A673 (cell line): ENCODE results near the gene DAB2IP. TPM values are rescaled to one million over a fixed set of nuclear protein-coding genes. Genes with fewer than 3 reads are reported as not detected.
"Not testable (repeated sequence)": the region's sequence is repeated elsewhere in the genome, so short reads cannot be mapped to it uniquely, and the experiment has no call there.

ENCODE experiments used
- BruUV-seq: library from RNA; stranded (reverse); fragments of 400-500 nt; replicated peaks from 2 replicates; lab custom pipeline; 2021; lab: Mats Ljungman, UMichigan
- CTCF ChIA-PET: fragments of 300-600 bp; sonication (Branson Sonifier 250); formaldehyde crosslinking; loops from one replicate; lab custom pipeline; 2022; ENCODE audit warnings: antibody characterized with exemption; lab: Charles Lee
- POLR2A ChIA-PET: fragments of 300-600 bp; sonication (Branson Sonifier 250); formaldehyde crosslinking; loops from one replicate; lab custom pipeline; 2022; ENCODE audit warnings: antibody characterized with exemption; ENCODE audit not compliant: low non-redundant PET; lab: Charles Lee
- DNase-seq: peaks from one replicate; pipeline ENCODE4 v3.0.0-alpha.2; 2015; ENCODE audit warnings: low spot score
- H3K27ac ChIP-seq: fragments of 200-600 bp; sonication (generic); 2 replicates; pipeline ENCODE4 v1.5.1; 2016; ENCODE audit warnings: mixed run types, low read depth, mild to moderate bottlenecking, mixed read lengths, antibody characterized with exemption, low read length; ENCODE audit not compliant: poor library complexity, severe bottlenecking
- H3K27me3 ChIP-seq: fragments of 200-600 bp; sonication (generic); replicated peaks from 2 replicates; pipeline ENCODE4 v1.6.1; 2017; ENCODE audit warnings: mixed run types, low read depth, mild to moderate bottlenecking, mixed read lengths, antibody characterized with exemption, low read length; ENCODE audit not compliant: insufficient read depth, poor library complexity
- H3K36me3 ChIP-seq: fragments of 200-600 bp; sonication (generic); 2 replicates; pipeline ENCODE4 v1.6.1; 2016; ENCODE audit warnings: mixed run types, mild to moderate bottlenecking, mixed read lengths, antibody characterized with exemption, low read length; ENCODE audit not compliant: insufficient read depth, poor library complexity, severe bottlenecking
- H3K4me1 ChIP-seq: fragments of 200-600 bp; sonication (generic); 2 replicates; pipeline ENCODE4 v1.6.1; 2017; ENCODE audit warnings: mixed run types, mild to moderate bottlenecking, mixed read lengths, antibody characterized with exemption, low read length; ENCODE audit not compliant: insufficient read depth, poor library complexity, severe bottlenecking
- H3K4me3 ChIP-seq: fragments of 200-600 bp; sonication (generic); 2 replicates; pipeline ENCODE4 v1.5.1; 2016; ENCODE audit warnings: low read depth, mixed run types, mild to moderate bottlenecking, mixed read lengths, low read length; ENCODE audit not compliant: poor library complexity, severe bottlenecking
- H3K9me3 ChIP-seq: fragments of 200-600 bp; sonication (generic); 2 replicates; pipeline ENCODE4 v1.6.1; 2016; ENCODE audit warnings: mixed run types, low read depth, mild to moderate bottlenecking, mixed read lengths, antibody characterized with exemption, low read length; ENCODE audit not compliant: poor library complexity, severe bottlenecking
- EZH2 ChIP-seq: fragments of 200-600 bp; sonication (generic); IDR thresholded peaks from 2 replicates; pipeline ENCODE4 v1.6.1; 2017; ENCODE audit warnings: borderline replicate concordance, low read depth, mild to moderate bottlenecking, mixed read lengths, antibody characterized with exemption, low read length; ENCODE audit not compliant: poor library complexity, severe bottlenecking
- intact Hi-C: fragments of 100-400 bp; cut with micrococcal nuclease; formaldehyde crosslinking; loops from one replicate; pipeline ENCODE4 v1.10.0; 2022; ENCODE audit not compliant: unreplicated experiment
- total RNA-seq: library from RNA; stranded (reverse); gene quantifications from 2 replicates; pipeline ENCODE4 v1.2.3, GENCODE V29; 2021
- TF ChIP-seq, protein P1 (sequence below): fragments of 300-800, 200-600 bp; sonication (generic); conservative IDR thresholded peaks from 2 replicates; pipeline ENCODE4 v1.5.1; 2017; ENCODE audit warnings: low read depth, mild to moderate bottlenecking, antibody characterized with exemption, low read length, moderate library complexity, mixed read lengths

DAB2IP gene
- total RNA-seq, 1 experiment from 2014 or later = 34.5 TPM

DNA sequence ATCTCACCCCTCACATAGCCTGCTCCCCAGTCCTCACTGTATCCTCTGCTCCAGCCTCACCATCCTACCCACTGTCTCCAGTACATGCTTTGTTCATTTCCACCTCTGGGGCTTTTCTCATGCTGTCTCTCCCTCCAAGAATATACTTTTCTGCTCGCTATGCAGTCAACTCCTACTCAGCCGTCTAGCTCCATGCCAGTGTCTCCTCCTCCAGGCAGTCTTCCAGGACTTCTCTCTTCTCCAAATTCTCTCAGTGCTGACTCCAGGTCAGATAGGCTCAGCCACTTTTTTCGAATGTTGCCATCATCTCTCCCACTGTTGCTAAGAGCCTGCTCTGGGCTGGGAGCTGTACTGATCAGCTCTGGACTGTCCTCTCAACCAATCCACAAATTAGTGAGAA lies 8.0 kb upstream of the DAB2IP start:
- no peak for TF ChIP-seq EZH2
- TF ChIP-seq, protein P1, sequence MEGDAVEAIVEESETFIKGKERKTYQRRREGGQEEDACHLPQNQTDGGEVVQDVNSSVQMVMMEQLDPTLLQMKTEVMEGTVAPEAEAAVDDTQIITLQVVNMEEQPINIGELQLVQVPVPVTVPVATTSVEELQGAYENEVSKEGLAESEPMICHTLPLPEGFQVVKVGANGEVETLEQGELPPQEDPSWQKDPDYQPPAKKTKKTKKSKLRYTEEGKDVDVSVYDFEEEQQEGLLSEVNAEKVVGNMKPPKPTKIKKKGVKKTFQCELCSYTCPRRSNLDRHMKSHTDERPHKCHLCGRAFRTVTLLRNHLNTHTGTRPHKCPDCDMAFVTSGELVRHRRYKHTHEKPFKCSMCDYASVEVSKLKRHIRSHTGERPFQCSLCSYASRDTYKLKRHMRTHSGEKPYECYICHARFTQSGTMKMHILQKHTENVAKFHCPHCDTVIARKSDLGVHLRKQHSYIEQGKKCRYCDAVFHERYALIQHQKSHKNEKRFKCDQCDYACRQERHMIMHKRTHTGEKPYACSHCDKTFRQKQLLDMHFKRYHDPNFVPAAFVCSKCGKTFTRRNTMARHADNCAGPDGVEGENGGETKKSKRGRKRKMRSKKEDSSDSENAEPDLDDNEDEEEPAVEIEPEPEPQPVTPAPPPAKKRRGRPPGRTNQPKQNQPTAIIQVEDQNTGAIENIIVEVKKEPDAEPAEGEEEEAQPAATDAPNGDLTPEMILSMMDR = no peak
- H3K9me3 ChIP-seq = no peaks in the 10 kb centered on the region
- H3K36me3 ChIP-seq = no peaks in the 10 kb centered on the region
- no peaks in the 10 kb centered on the region for H3K27me3 ChIP-seq
- H3K4me3 ChIP-seq = no peak overlapping the region
- intact Hi-C loops = no loop called here
- CTCF ChIA-PET = no interaction called here
- POLR2A ChIA-PET = no interaction called here
- BruUV-seq = no TSS peak
- no peak overlapping the region for H3K27ac ChIP-seq
- H3K4me1 ChIP-seq = no peaks in the 10 kb centered on the region
- DNase-seq = no peak

DNA sequence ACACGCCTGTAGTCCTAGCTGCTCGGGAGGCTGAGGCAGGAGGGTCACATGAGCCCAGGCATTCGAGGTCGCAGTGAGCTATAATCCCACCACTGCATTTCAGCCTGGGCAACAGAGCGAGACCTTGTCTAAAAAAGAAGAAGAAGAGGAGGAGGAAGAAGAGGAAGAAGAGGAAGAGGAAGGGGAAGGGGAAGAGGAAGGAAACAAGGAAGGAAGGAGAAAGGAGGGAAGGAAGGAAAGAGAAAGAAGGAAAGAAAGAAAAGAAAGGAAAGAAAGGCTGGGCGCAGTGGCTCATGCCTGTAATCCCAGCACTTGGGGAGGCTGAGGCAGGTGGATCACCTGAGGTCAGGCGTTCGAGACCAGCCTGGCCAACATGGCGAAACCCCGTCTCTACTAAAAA lies 7.4 kb upstream of the DAB2IP start:
- POLR2A ChIA-PET, DNase-seq, intact Hi-C loops, BruUV-seq, H3K4me3 ChIP-seq, H3K36me3 ChIP-seq, H3K27ac ChIP-seq, H3K4me1 ChIP-seq, H3K27me3 ChIP-seq, H3K9me3 ChIP-seq: not testable (repeated sequence)
- CTCF ChIA-PET = interaction anchor here (0.6 kb wide), 1 partner anchor 12 kb away, joined by 3 read pairs; no protein-coding TSS in a partner anchor

DNA sequence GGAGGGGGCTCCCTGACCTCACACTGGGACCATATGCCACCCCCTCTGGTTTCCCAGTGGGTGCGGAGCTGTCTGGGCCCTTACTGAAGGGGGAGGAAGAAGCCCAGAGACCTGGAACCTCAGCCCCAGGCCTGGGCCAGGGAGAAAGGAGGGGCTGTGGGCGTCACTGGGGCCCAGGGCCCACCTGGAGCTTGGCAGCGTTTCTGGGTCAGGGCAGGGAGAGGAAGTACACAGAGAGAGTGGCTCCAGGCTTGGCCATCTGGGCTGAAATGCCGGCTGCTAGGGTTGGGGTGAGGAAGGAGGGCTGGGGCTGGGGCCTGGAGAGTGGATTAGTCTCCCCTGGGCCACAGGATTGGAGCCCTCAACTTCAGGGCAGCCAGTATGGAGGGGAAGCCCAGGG lies 6.4 kb upstream of the DAB2IP start:
- ChIA-PET CTCF (no interaction called here), POLR2A (no interaction called here)
- intact Hi-C loops = no loop called here
- DNase-seq = no peak
- no TSS peak for BruUV-seq
- Histone ChIP-seq H3K4me3 (no peak overlapping the region), H3K36me3 (no peaks in the 10 kb centered on the region), H3K27ac (no peak overlapping the region), H3K4me1 (peaks cover 11% of the 10 kb centered on the region), H3K27me3 (no peaks in the 10 kb centered on the region), H3K9me3 (no peaks in the 10 kb centered on the region)
- no peak for TF ChIP-seq EZH2
- TF ChIP-seq, protein P1 = no peak
